PC-3 (cell line): ENCODE measurements around the gene TST. TPM values are rescaled to one million over a fixed set of nuclear protein-coding genes. Genes with fewer than 3 reads are reported as not detected.

Experiments used
- ATAC-seq: fragments of 200-7000 bp; cut with Tn5 transposase; 2 replicates; pipeline ENCODE4 v1.9.1; 2020; ENCODE audit warnings: mild to moderate bottlenecking, moderate library complexity
- BruUV-seq: library from RNA; stranded (reverse); fragments of 400-500 nt; replicated peaks from 2 replicates; lab custom pipeline; 2021; lab: Mats Ljungman, UMichigan
- CTCF ChIA-PET: fragments of 300-600 bp; sonication (Branson Sonifier 250); formaldehyde crosslinking; loops from one replicate; lab custom pipeline; 2022; ENCODE audit warnings: antibody characterized with exemption; lab: Charles Lee
- POLR2A ChIA-PET: fragments of 300-600 bp; sonication (Branson Sonifier 250); formaldehyde crosslinking; loops from one replicate; lab custom pipeline; 2022; ENCODE audit warnings: antibody characterized with exemption; ENCODE audit not compliant: unreplicated experiment; lab: Charles Lee
- DNase-seq: peaks from one replicate; pipeline ENCODE4 v3.0.0-alpha.2; 2015
- H2AFZ ChIP-seq: fragments of 300-600 bp; sonication (generic); 2 replicates; pipeline ENCODE4 v1.6.0; 2016; ENCODE audit warnings: antibody characterized with exemption, low read length
- H3F3A ChIP-seq: fragments of 300-600 bp; sonication (generic); one replicate; pipeline ENCODE4 v1.6.0; 2017; ENCODE audit warnings: antibody characterized with exemption, low read length, control low read depth, mild to moderate bottlenecking; ENCODE audit not compliant: unreplicated experiment
- H3K27ac ChIP-seq: fragments of 300-600 bp; sonication (generic); 2 replicates; pipeline ENCODE4 v1.5.1; 2016; ENCODE audit warnings: mild to moderate bottlenecking, low read length
- H3K27me3 ChIP-seq: fragments of 300-600 bp; sonication (generic); 2 replicates; pipeline ENCODE4 v1.6.1; 2016; ENCODE audit warnings: low read length, mixed read lengths
- H3K36me3 ChIP-seq: fragments of 300-600 bp; sonication (generic); 2 replicates; pipeline ENCODE4 v1.6.1; 2016; ENCODE audit warnings: low read depth, mixed run types, low read length, mixed read lengths
- H3K4me1 ChIP-seq: fragments of 300-600 bp; sonication (generic); 2 replicates; pipeline ENCODE4 v1.5.1; 2016; ENCODE audit warnings: low read length; ENCODE audit not compliant: insufficient read depth
- H3K4me2 ChIP-seq: fragments of 300-600 bp; sonication (generic); 2 replicates; pipeline ENCODE4 v1.6.0; 2016; ENCODE audit warnings: low read length
- H3K4me3 ChIP-seq: fragments of 300-600 bp; sonication (generic); 2 replicates; pipeline ENCODE4 v1.5.1; 2016; ENCODE audit warnings: mild to moderate bottlenecking, low read length, mixed read lengths
- H3K79me2 ChIP-seq: fragments of 300-600 bp; sonication (generic); 2 replicates; pipeline ENCODE4 v1.6.1; 2017; ENCODE audit warnings: low read length, mixed read lengths
- H3K9ac ChIP-seq: fragments of 300-600 bp; sonication (generic); 2 replicates; pipeline ENCODE4 v1.6.0; 2016; ENCODE audit warnings: mild to moderate bottlenecking, low read length
- H3K9me2 ChIP-seq: fragments of 300-600 bp; sonication (generic); replicated peaks from 2 replicates; pipeline ENCODE4 v1.6.1; 2016; ENCODE audit warnings: mixed run types, low read length, mixed read lengths
- H3K9me3 ChIP-seq: fragments of 300-600 bp; sonication (generic); 2 replicates; pipeline ENCODE4 v1.6.1; 2016; ENCODE audit warnings: low read length, mixed read lengths
- H4K20me1 ChIP-seq: fragments of 300-600 bp; sonication (generic); 2 replicates; pipeline ENCODE4 v1.6.1; 2016; ENCODE audit warnings: low read length, mixed read lengths
- CTCF ChIP-seq: fragments of 300-600 bp; sonication (generic); conservative IDR thresholded peaks from 2 replicates; pipeline ENCODE4 v1.5.1; 2017; ENCODE audit warnings: antibody characterized with exemption, low read depth, mild to moderate bottlenecking, low read length
- EZH2 ChIP-seq: fragments of 300-600 bp; sonication (generic); IDR thresholded peaks from one replicate; pipeline ENCODE4 v1.6.1; 2017; ENCODE audit warnings: antibody characterized with exemption, mild to moderate bottlenecking, low read length; ENCODE audit not compliant: unreplicated experiment
- EZH2phosphoT487 ChIP-seq: fragments of 300-600 bp; sonication (generic); IDR thresholded peaks from 2 replicates; pipeline ENCODE4 v1.6.1; 2018; ENCODE audit warnings: mild to moderate bottlenecking, antibody characterized with exemption, low read length, borderline replicate concordance
- intact Hi-C: fragments of 100-400 bp; cut with micrococcal nuclease; formaldehyde crosslinking; loops from 2 replicates; pipeline ENCODE4 v1.9.0; 2023
- total RNA-seq: library from RNA; depleted of rRNA; stranded (reverse); fragments of >200 nt; gene quantifications from 2 replicates; pipeline ENCODE4 v1.2.3, GENCODE V29; 2014

Gene TST
- total RNA-seq, 1 experiment from 2014 or later: 35.9 TPM

DNA sequence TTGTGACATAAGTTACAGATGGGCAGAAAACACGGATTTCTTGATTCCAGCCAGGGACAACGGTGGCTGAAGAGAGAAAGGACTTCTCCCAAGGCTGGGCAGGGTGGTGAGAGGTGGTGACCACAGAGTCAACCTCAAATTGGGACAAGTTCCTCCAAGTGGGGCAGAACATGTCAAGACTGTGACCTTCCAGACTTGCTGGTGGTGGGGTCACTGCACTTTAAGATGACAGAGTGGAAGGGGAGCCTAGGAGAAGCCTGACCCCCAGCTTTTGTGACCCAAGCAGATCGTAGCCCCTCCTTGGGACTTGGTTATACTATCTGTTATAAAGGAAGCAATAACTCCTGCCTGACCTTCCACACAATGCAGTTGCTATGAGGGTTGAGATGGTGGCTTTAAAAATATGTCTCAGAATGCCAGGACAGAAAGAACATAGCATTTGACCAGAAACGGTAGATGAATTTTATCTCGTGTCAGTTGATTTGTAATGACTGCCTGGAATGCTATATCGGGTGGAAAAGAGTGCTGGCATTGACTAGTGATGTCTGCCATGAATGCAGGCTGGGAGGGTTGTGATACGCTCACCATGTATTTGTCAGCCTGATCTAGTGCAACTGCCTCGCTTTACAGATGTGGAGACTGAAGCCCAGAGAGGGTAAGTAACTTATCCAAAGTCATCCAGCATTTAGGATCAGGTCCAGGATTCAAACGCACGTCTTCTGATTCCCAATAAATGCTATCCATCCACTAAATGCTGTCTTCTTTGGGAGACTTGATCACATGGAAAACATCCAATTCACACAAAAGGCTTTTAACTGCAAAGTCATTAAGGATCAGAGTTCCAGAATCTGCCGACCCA lies 18.3 kb downstream of the TST start:
- no peak for DNase-seq
- Histone ChIP-seq H3K4me1 (no peaks in the 10 kb centered on the region), H3K9me3 (no peaks in the 10 kb centered on the region), H3K4me3 (no peak overlapping the region), H3K9ac (no peak overlapping the region), H3K27me3 (peaks cover 4% of the 10 kb centered on the region; the same call in 1 of the 2 replicates), H3K79me2 (no peaks in the 10 kb centered on the region), H3K36me3 (no peaks in the 10 kb centered on the region), H3K27ac (no peak overlapping the region), H3K4me2 (no peak overlapping the region), H3K9me2 (no peaks in the 10 kb centered on the region), H4K20me1 (no peaks in the 10 kb centered on the region), H2AFZ (no peak overlapping the region), H3F3A (no peaks in the 10 kb centered on the region)
- TF ChIP-seq EZH2 (no peak), EZH2phosphoT487 (no peak), CTCF (no peak)
- ATAC-seq: no peak
- intact Hi-C loops: no loop called here
- no TSS peak for BruUV-seq
- POLR2A ChIA-PET: no interaction called here
- CTCF ChIA-PET: no interaction called here

DNA sequence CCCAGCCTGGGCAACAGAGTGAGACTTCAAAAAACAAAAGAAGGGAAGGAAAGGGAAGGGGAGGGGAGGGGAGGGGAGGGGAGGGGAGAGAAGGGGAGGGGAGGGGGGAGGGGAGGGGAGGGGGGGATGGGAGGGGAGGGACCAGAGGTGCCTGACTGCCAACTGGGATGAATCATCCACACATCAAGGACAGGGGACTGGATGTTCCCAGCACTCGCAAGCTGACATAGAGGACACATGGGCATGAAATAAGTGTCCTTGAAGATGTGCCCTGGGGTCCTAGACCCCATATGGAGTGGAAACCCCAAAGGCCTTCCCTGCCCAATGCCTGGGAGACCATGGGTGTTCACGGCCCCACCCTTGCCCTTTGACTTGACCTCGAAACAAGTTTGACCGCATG lies 19.8 kb downstream of the TST start:
- H3K27ac ChIP-seq: no peak overlapping the region
- H3K4me1 ChIP-seq: no peaks in the 10 kb centered on the region
- ATAC-seq: no peak
- H3K4me3 ChIP-seq: no peak overlapping the region
- TF ChIP-seq EZH2phosphoT487 (no peak), EZH2 (no peak), CTCF (no peak)
- no peak overlapping the region for H3K9ac ChIP-seq
- H3K9me3 ChIP-seq: no peaks in the 10 kb centered on the region
- H3K4me2 ChIP-seq: no peak overlapping the region
- no TSS peak for BruUV-seq
- H3K36me3 ChIP-seq: no peaks in the 10 kb centered on the region
- no peaks in the 10 kb centered on the region for H3K27me3 ChIP-seq
- no peaks in the 10 kb centered on the region for H3K9me2 ChIP-seq
- no peaks in the 10 kb centered on the region for H3K79me2 ChIP-seq
- H3F3A ChIP-seq: no peaks in the 10 kb centered on the region
- ChIA-PET POLR2A (no interaction called here), CTCF (no interaction called here)
- DNase-seq: no peak
- H4K20me1 ChIP-seq: no peaks in the 10 kb centered on the region
- intact Hi-C loops: no loop called here
- no peak overlapping the region for H2AFZ ChIP-seq
